Trophoblast cell (in vitro differentiated cells and primary cell): Measurements from ENCODE around the gene PLA2G4A.
A peak's percentile ranks its signal among the peaks of the same experiment; 100 is the strongest.

Experiments used
- DNase-seq, 2 donors: peaks; one replicate each; pipeline ENCODE4 v3.0.0-alpha.2; 2016
- H2AFZ ChIP-seq: 2 replicates; pipeline ENCODE4 v1.6.1; 2013; ENCODE audit warnings: low read length, moderate library complexity, mild to moderate bottlenecking; ENCODE audit not compliant: insufficient read depth, poor library complexity
- H2AK5ac ChIP-seq: 2 replicates; pipeline ENCODE4 v1.6.1; 2013; ENCODE audit warnings: mild to moderate bottlenecking, low read length
- H2BK120ac ChIP-seq: 2 replicates; pipeline ENCODE4 v1.6.1; 2013; ENCODE audit warnings: low read length, mild to moderate bottlenecking, moderate library complexity; ENCODE audit not compliant: insufficient read depth, poor library complexity
- H2BK12ac ChIP-seq: 2 replicates; pipeline ENCODE4 v1.6.1; 2013; ENCODE audit warnings: mild to moderate bottlenecking, low read length, moderate library complexity
- H2BK5ac ChIP-seq: 2 replicates; pipeline ENCODE4 v1.6.1; 2013; ENCODE audit warnings: low read length, low read depth, moderate library complexity, mild to moderate bottlenecking; ENCODE audit not compliant: poor library complexity
- H3K14ac ChIP-seq: 2 replicates; pipeline ENCODE4 v1.6.1; 2013; ENCODE audit warnings: mild to moderate bottlenecking, low read length
- H3K18ac ChIP-seq: 2 replicates; pipeline ENCODE4 v1.6.1; 2013; ENCODE audit warnings: mild to moderate bottlenecking, low read length
- H3K23ac ChIP-seq: 2 replicates; pipeline ENCODE4 v1.6.1; 2013; ENCODE audit warnings: low read length
- H3K27ac ChIP-seq: 2 replicates; pipeline ENCODE4 v1.5.1; 2013; ENCODE audit warnings: low read depth, mild to moderate bottlenecking, inconsistent platforms, low read length, moderate library complexity
- H3K27me3 ChIP-seq: 2 replicates; pipeline ENCODE4 v1.6.1; 2013; ENCODE audit warnings: inconsistent platforms, mild to moderate bottlenecking, low read length, moderate library complexity; ENCODE audit not compliant: insufficient read depth
- H3K36me3 ChIP-seq, 2 experiments: 1 replicate in 1 of 2; 2 replicates in 1 of 2; pipeline ENCODE4 v1.6.1; 2013; ENCODE audit warnings: low read length in 2 of 2, mild to moderate bottlenecking in 2 of 2, moderate library complexity in 1 of 2; ENCODE audit not compliant: insufficient read depth in 2 of 2, control insufficient read depth in 1 of 2
- H3K4ac ChIP-seq: 2 replicates; pipeline ENCODE4 v1.6.1; 2013; ENCODE audit warnings: low read depth, mild to moderate bottlenecking, low read length, moderate library complexity
- H3K4me1 ChIP-seq, 2 experiments: 1 replicate in 1 of 2; 2 replicates in 1 of 2; pipeline ENCODE4 v1.6.1; 2013; ENCODE audit warnings: low read length in 2 of 2, mild to moderate bottlenecking in 2 of 2, moderate library complexity in 1 of 2; ENCODE audit not compliant: insufficient read depth in 2 of 2, control insufficient read depth in 1 of 2
- H3K4me2 ChIP-seq: 2 replicates; pipeline ENCODE4 v1.6.1; 2013; ENCODE audit warnings: inconsistent platforms, mild to moderate bottlenecking, low read length, moderate library complexity
- H3K4me3 ChIP-seq: 2 replicates; pipeline ENCODE4 v1.5.1; 2013; ENCODE audit warnings: mild to moderate bottlenecking, low read depth, low read length, inconsistent platforms
- H3K79me1 ChIP-seq: one replicate; pipeline ENCODE4 v1.6.1; 2013; ENCODE audit warnings: low read length
- H3K79me2 ChIP-seq: 2 replicates; pipeline ENCODE4 v1.6.1; 2013; ENCODE audit warnings: low read length, mild to moderate bottlenecking; ENCODE audit not compliant: control insufficient read depth, insufficient read depth, poor library complexity
- H3K9ac ChIP-seq: 2 replicates; pipeline ENCODE4 v1.6.1; 2013; ENCODE audit warnings: mild to moderate bottlenecking, low read length
- H3K9me3 ChIP-seq: 2 replicates; pipeline ENCODE4 v1.6.1; 2013; ENCODE audit warnings: low read depth, mild to moderate bottlenecking, control low read depth, inconsistent platforms, low read length; ENCODE audit not compliant: insufficient read depth
- H4K12ac ChIP-seq: 2 replicates; pipeline ENCODE4 v1.6.1; 2013; ENCODE audit warnings: low read depth, mild to moderate bottlenecking, low read length, moderate library complexity
- H4K8ac ChIP-seq: 2 replicates; pipeline ENCODE4 v1.6.1; 2013; ENCODE audit warnings: low read depth, mild to moderate bottlenecking, low read length, moderate library complexity
- H4K91ac ChIP-seq: one replicate; pipeline ENCODE4 v1.6.1; 2013; ENCODE audit warnings: low read depth, mild to moderate bottlenecking, low read length, moderate library complexity
- WGBS: extraction: QIAGEN DNeasy Blood & Tissue Kit; methylation state at CpG from one replicate; pipeline ENCODE4 v1.1.7; 2013; ENCODE audit warnings: missing lambda C conversion rate; ENCODE audit not compliant: insufficient read length, insufficient coverage; ENCODE audit errors: extremely low coverage; 5-methylcytosine and 5-hydroxymethylcytosine counted together

PLA2G4A gene

GRCh38 chr1:186848509-186849130, 19.9 kb downstream of the PLA2G4A start:
- Histone ChIP-seq H2AK5ac (no peak overlapping the region), H3K4me1 (no peaks in the 10 kb centered on the region), H3K18ac (no peak overlapping the region), H3K14ac (no peak overlapping the region), H2BK120ac (no peak overlapping the region), H3K27me3 (no peaks in the 10 kb centered on the region), H4K12ac (no peak overlapping the region), H2BK12ac (no peak overlapping the region), H3K27ac (no peak overlapping the region), H3K36me3 (no peaks in the 10 kb centered on the region), H3K4ac (no peak overlapping the region), H2BK5ac (no peak overlapping the region), H4K91ac (no peak overlapping the region), H3K4me3 (no peak overlapping the region), H3K79me2 (no peaks in the 10 kb centered on the region), H3K9me3 (no peaks in the 10 kb centered on the region), H3K23ac (no peak overlapping the region), H2AFZ (no peak overlapping the region), H3K9ac (no peak overlapping the region), H4K8ac (no peak overlapping the region), H3K79me1 (no peaks in the 10 kb centered on the region), H3K4me2 (no peak overlapping the region)
- DNase-seq: no peak

DNA sequence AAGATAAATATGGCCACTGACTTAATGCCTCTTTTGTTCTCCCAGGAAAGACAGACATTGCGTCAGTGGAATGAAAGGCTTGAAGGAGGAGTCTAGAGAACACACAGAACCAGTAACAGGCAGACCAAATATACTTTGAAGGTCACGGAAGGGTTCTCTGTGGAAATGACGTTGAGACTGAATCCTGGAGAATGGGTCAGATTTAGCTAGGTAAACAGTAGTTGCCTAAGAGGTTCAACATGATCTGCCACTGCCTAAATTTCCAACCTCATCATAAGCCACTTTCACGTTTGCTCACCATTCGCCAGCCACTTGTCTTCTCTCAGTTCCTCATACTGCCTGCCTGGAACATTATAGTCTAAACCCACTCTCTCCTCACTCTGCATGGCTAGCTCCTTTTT, 20.5 kb downstream of the PLA2G4A start:
- no peak overlapping the region for H4K91ac ChIP-seq
- no peak overlapping the region for H3K4me2 ChIP-seq
- H3K4me3 ChIP-seq: no peak overlapping the region
- no peaks in the 10 kb centered on the region for H3K36me3 ChIP-seq
- H4K8ac ChIP-seq: no peak overlapping the region
- H3K27ac ChIP-seq: no peak overlapping the region
- no peaks in the 10 kb centered on the region for H3K79me2 ChIP-seq
- H3K9ac ChIP-seq: no peak overlapping the region
- H2BK12ac ChIP-seq: no peak overlapping the region
- no peak overlapping the region for H3K18ac ChIP-seq
- no peak overlapping the region for H2BK5ac ChIP-seq
- no CpG with 5 or more reads among the region's 5 CpGs for WGBS
- no peak overlapping the region for H2AFZ ChIP-seq
- H2BK120ac ChIP-seq: no peak overlapping the region
- H2AK5ac ChIP-seq: no peak overlapping the region
- H3K14ac ChIP-seq: no peak overlapping the region
- H3K9me3 ChIP-seq: no peaks in the 10 kb centered on the region
- H3K79me1 ChIP-seq: no peaks in the 10 kb centered on the region
- H3K27me3 ChIP-seq: no peaks in the 10 kb centered on the region
- H4K12ac ChIP-seq: no peak overlapping the region
- DNase-seq: peak; percentile 9 to 11
- no peak overlapping the region for H3K23ac ChIP-seq
- no peak overlapping the region for H3K4ac ChIP-seq
- no peaks in the 10 kb centered on the region for H3K4me1 ChIP-seq

- no peak overlapping the region for H2BK5ac ChIP-seq
- H4K12ac ChIP-seq: no peak overlapping the region
- H3K14ac ChIP-seq: no peak overlapping the region
- no peak overlapping the region for H2BK12ac ChIP-seq
- H3K18ac ChIP-seq: no peak overlapping the region
- no peak overlapping the region for H2AK5ac ChIP-seq
- no peaks in the 10 kb centered on the region for H3K79me1 ChIP-seq
- no peaks in the 10 kb centered on the region for H3K79me2 ChIP-seq
- H3K36me3 ChIP-seq: no peaks in the 10 kb centered on the region
- no peaks in the 10 kb centered on the region for H3K4me1 ChIP-seq
- no peaks in the 10 kb centered on the region for H3K27me3 ChIP-seq
- H3K4ac ChIP-seq: no peak overlapping the region
- no peak overlapping the region for H3K23ac ChIP-seq
- no peak overlapping the region for H3K4me2 ChIP-seq
- H3K9ac ChIP-seq: no peak overlapping the region
- H2BK120ac ChIP-seq: no peak overlapping the region
- no peak overlapping the region for H2AFZ ChIP-seq
- H4K8ac ChIP-seq: no peak overlapping the region
- no peak overlapping the region for H3K27ac ChIP-seq
- H3K4me3 ChIP-seq: no peak overlapping the region
- H4K91ac ChIP-seq: no peak overlapping the region
- H3K9me3 ChIP-seq: no peaks in the 10 kb centered on the region
- DNase-seq: peak in 1 of 2 donors; percentile 16
Observed at GRCh38 chr1:186849826-186850225, 21.1 kb downstream of the PLA2G4A start.

DNA sequence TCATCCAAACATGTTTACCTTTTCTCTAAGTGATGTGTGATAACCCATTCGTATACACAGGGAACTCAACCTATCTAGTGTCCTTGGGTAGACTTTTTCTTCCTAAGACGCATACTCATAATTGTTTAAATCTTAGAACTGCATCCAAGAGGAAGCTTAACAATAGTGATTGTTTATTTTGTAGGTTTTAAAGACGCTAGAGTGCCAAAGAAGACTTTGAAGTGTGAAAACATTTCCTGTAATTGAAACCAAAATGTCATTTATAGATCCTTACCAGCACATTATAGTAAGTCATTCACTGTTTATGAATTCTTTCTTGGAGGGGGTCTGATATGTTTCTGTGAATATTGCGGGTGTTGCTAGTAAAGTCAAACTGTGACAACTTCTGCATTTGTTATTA, 25.4 kb downstream of the PLA2G4A start:
- WGBS: no CpG with 5 or more reads among the region's 4 CpGs
- Histone ChIP-seq H3K36me3 (no peaks in the 10 kb centered on the region), H4K91ac (no peak overlapping the region)

More for the DNA sequence above, 25.4 kb downstream of the PLA2G4A start:
- H4K12ac ChIP-seq: no peak overlapping the region
- no peak overlapping the region for H2BK5ac ChIP-seq
- DNase-seq: no peak
- H3K79me2 ChIP-seq: no peaks in the 10 kb centered on the region
- no peak overlapping the region for H2AK5ac ChIP-seq
- H3K4ac ChIP-seq: no peak overlapping the region
- H2BK12ac ChIP-seq: no peak overlapping the region
- no peaks in the 10 kb centered on the region for H3K79me1 ChIP-seq
- H3K27ac ChIP-seq: no peak overlapping the region
- no peak overlapping the region for H3K18ac ChIP-seq
- no peak overlapping the region for H4K8ac ChIP-seq
- no peak overlapping the region for H2AFZ ChIP-seq
- no peak overlapping the region for H3K9ac ChIP-seq
- no peak overlapping the region for H2BK120ac ChIP-seq
- H3K27me3 ChIP-seq: no peaks in the 10 kb centered on the region
- no peak overlapping the region for H3K14ac ChIP-seq
- H3K4me2 ChIP-seq: no peak overlapping the region
- H3K23ac ChIP-seq: no peak overlapping the region
- no peaks in the 10 kb centered on the region for H3K4me1 ChIP-seq
- no peaks in the 10 kb centered on the region for H3K9me3 ChIP-seq
- H3K4me3 ChIP-seq: no peak overlapping the region
